Neural progenitor cell (in vitro differentiated cells): Measurements from ENCODE around the gene OSCP1. TPM values are rescaled to one million over a fixed set of nuclear protein-coding genes. Genes with fewer than 3 reads are reported as not detected.

Source experiments
- DNase-seq: peaks from one replicate; pipeline ENCODE4 v3.0.0-alpha.2; 2016; ENCODE audit warnings: low spot score
- H2AFZ ChIP-seq: fragments of 200-600 bp; sonication (generic); replicated peaks from 2 replicates; pipeline ENCODE4 v1.6.1; 2016; ENCODE audit warnings: antibody characterized with exemption
- H3F3A ChIP-seq: fragments of 200-600 bp; sonication (generic); 2 replicates; pipeline ENCODE4 v1.6.1; 2016; ENCODE audit warnings: antibody characterized with exemption, low read depth
- H3K27ac ChIP-seq: fragments of 200-600 bp; sonication (generic); 2 replicates; pipeline ENCODE4 v1.5.1; 2016; ENCODE audit warnings: mild to moderate bottlenecking
- H3K27me3 ChIP-seq: fragments of 200-600 bp; sonication (generic); 2 replicates; pipeline ENCODE4 v1.6.1; 2016; ENCODE audit warnings: mild to moderate bottlenecking, moderate library complexity
- H3K36me3 ChIP-seq: fragments of 200-600 bp; sonication (generic); 2 replicates; pipeline ENCODE4 v1.5.1; 2016
- H3K4me1 ChIP-seq: fragments of 200-600 bp; sonication (generic); 2 replicates; pipeline ENCODE4 v1.6.1; 2016; ENCODE audit warnings: mixed run types
- H3K4me2 ChIP-seq: fragments of 200-600 bp; sonication (generic); 2 replicates; pipeline ENCODE4 v1.6.1; 2016
- H3K4me3 ChIP-seq: fragments of 200-600 bp; sonication (generic); 2 replicates; pipeline ENCODE4 v1.5.1; 2016
- H3K79me2 ChIP-seq: fragments of 200-600 bp; sonication (generic); 2 replicates; pipeline ENCODE4 v1.6.1; 2016; ENCODE audit warnings: low read depth
- H3K9ac ChIP-seq: fragments of 200-600 bp; sonication (generic); 2 replicates; pipeline ENCODE4 v1.6.1; 2016
- H3K9me3 ChIP-seq: fragments of 200-600 bp; sonication (generic); 2 replicates; pipeline ENCODE4 v1.5.1; 2016; ENCODE audit warnings: low read depth
- H4K20me1 ChIP-seq: fragments of 200-600 bp; sonication (generic); 2 replicates; pipeline ENCODE4 v1.6.1; 2016; ENCODE audit warnings: low read depth
- H3K27ac Mint-ChIP-seq: 3 replicates; pipeline ENCODE4 v1.8.0; 2021; ENCODE audit warnings: mixed read lengths
- H3K27me3 Mint-ChIP-seq: 2 replicates; pipeline ENCODE4 v1.8.0; 2022; ENCODE audit warnings: low read depth, mild to moderate bottlenecking, inconsistent platforms, moderate library complexity, mixed read lengths; ENCODE audit not compliant: insufficient read depth
- H3K36me3 Mint-ChIP-seq: 3 replicates; pipeline ENCODE4 v1.8.0; 2021; ENCODE audit warnings: mixed read lengths
- H3K4me1 Mint-ChIP-seq: 3 replicates; pipeline ENCODE4 v1.8.0; 2021; ENCODE audit warnings: mixed read lengths
- H3K4me3 Mint-ChIP-seq: 3 replicates; pipeline ENCODE4 v1.8.0; 2021; ENCODE audit warnings: mild to moderate bottlenecking, moderate library complexity, mixed read lengths
- H3K9me3 Mint-ChIP-seq: 3 replicates; pipeline ENCODE4 v1.8.0; 2020; ENCODE audit warnings: mixed read lengths
- CTCF ChIP-seq: fragments of 200-600 bp; sonication (generic); IDR thresholded peaks from 2 replicates; pipeline ENCODE4 v1.5.1; 2017; ENCODE audit warnings: antibody characterized with exemption, mild to moderate bottlenecking
- EZH2 ChIP-seq: fragments of 200-600 bp; sonication (generic); IDR thresholded peaks from 2 replicates; pipeline ENCODE4 v1.6.1; 2017; ENCODE audit warnings: antibody characterized with exemption, mild to moderate bottlenecking, moderate library complexity
- EZH2phosphoT487 ChIP-seq: fragments of 200-600 bp; sonication (generic); IDR thresholded peaks from 2 replicates; pipeline ENCODE4 v1.6.1; 2017; ENCODE audit warnings: antibody characterized with exemption
- total RNA-seq: library from RNA; depleted of rRNA; stranded (reverse); fragments of >200 nt; gene quantifications from 2 replicates; pipeline ENCODE4 v1.2.3, GENCODE V29; 2015; ENCODE audit warnings: low replicate concordance

The OSCP1 gene
- total RNA-seq, 1 donor from 2014 or later, result 7.8 TPM

GRCh38 chr1:36436821-36437220 lies 13.4 kb downstream of the OSCP1 start:
- H4K20me1 ChIP-seq, result no peaks in the 10 kb centered on the region
- H3K27me3 ChIP-seq, result no peaks in the 10 kb centered on the region
- H2AFZ ChIP-seq, result no peak overlapping the region
- H3K4me2 ChIP-seq, result no peak overlapping the region
- TF ChIP-seq CTCF, result no peak
- no peak for TF ChIP-seq EZH2phosphoT487
- TF ChIP-seq EZH2, result no peak
- no peak overlapping the region for H3K27ac Mint-ChIP-seq
- peaks cover 12% of the 10 kb centered on the region for H3K36me3 Mint-ChIP-seq
- H3K4me1 Mint-ChIP-seq, result peaks cover 11% of the 10 kb centered on the region
- H3K4me1 ChIP-seq, result no peaks in the 10 kb centered on the region
- no peak overlapping the region for H3K4me3 ChIP-seq
- no peaks in the 10 kb centered on the region for H3K36me3 ChIP-seq
- H3K4me3 Mint-ChIP-seq, result no peak overlapping the region
- no peaks in the 10 kb centered on the region for H3K9me3 ChIP-seq
- no peaks in the 10 kb centered on the region for H3K9me3 Mint-ChIP-seq
- no peaks in the 10 kb centered on the region for H3K79me2 ChIP-seq
- no peaks in the 10 kb centered on the region for H3K27me3 Mint-ChIP-seq
- H3F3A ChIP-seq, result peaks cover 5% of the 10 kb centered on the region
- H3K9ac ChIP-seq, result no peak overlapping the region
- no peak overlapping the region for H3K27ac ChIP-seq
- DNase-seq, result no peak

GRCh38 chr1:36433102-36433501 lies 17.1 kb downstream of the OSCP1 start:
- no peaks in the 10 kb centered on the region for H3K9me3 Mint-ChIP-seq
- peaks cover 3% of the 10 kb centered on the region for H3K27me3 Mint-ChIP-seq
- peaks cover 19% of the 10 kb centered on the region for H3K36me3 Mint-ChIP-seq
- no peaks in the 10 kb centered on the region for H3K9me3 ChIP-seq
- no peak overlapping the region for H3K4me3 ChIP-seq
- no peak overlapping the region for H3K4me3 Mint-ChIP-seq
- no peaks in the 10 kb centered on the region for H3F3A ChIP-seq
- no peak overlapping the region for H3K27ac ChIP-seq
- H3K4me1 Mint-ChIP-seq, result no peaks in the 10 kb centered on the region
- H3K27ac Mint-ChIP-seq, result no peak overlapping the region
- no peaks in the 10 kb centered on the region for H3K79me2 ChIP-seq
- no peak overlapping the region for H3K9ac ChIP-seq
- no peaks in the 10 kb centered on the region for H3K4me1 ChIP-seq
- no peaks in the 10 kb centered on the region for H4K20me1 ChIP-seq
- H3K27me3 ChIP-seq, result no peaks in the 10 kb centered on the region
- no peaks in the 10 kb centered on the region for H3K36me3 ChIP-seq
- no peak overlapping the region for H3K4me2 ChIP-seq
- TF ChIP-seq EZH2phosphoT487 (no peak), CTCF (no peak), EZH2 (no peak)
- DNase-seq, result no peak
- H2AFZ ChIP-seq, result no peak overlapping the region

- no peaks in the 10 kb centered on the region for H3K4me1 Mint-ChIP-seq
- H3K36me3 ChIP-seq, result no peaks in the 10 kb centered on the region
- no peaks in the 10 kb centered on the region for H3K9me3 Mint-ChIP-seq
- H3F3A ChIP-seq, result no peaks in the 10 kb centered on the region
- H3K9ac ChIP-seq, result no peak overlapping the region
- H4K20me1 ChIP-seq, result no peaks in the 10 kb centered on the region
- H2AFZ ChIP-seq, result no peak overlapping the region
- no peak overlapping the region for H3K4me3 Mint-ChIP-seq
- H3K27ac ChIP-seq, result no peak overlapping the region
- no peak for DNase-seq
- H3K9me3 ChIP-seq, result no peaks in the 10 kb centered on the region
- H3K27ac Mint-ChIP-seq, result no peak overlapping the region
- no peaks in the 10 kb centered on the region for H3K79me2 ChIP-seq
- no peaks in the 10 kb centered on the region for H3K4me1 ChIP-seq
- H3K27me3 ChIP-seq, result no peaks in the 10 kb centered on the region
- peaks cover 19% of the 10 kb centered on the region for H3K36me3 Mint-ChIP-seq
- TF ChIP-seq EZH2 (no peak), EZH2phosphoT487 (no peak), CTCF (no peak)
- H3K4me3 ChIP-seq, result no peak overlapping the region
- H3K4me2 ChIP-seq, result no peak overlapping the region
- peaks cover 3% of the 10 kb centered on the region for H3K27me3 Mint-ChIP-seq
Measured at GRCh38 chr1:36432616-36433015, 17.6 kb downstream of the OSCP1 start.

- TF ChIP-seq EZH2, result no peak
- TF ChIP-seq EZH2phosphoT487, result no peak
- TF ChIP-seq CTCF, result no peak
Measured at GRCh38 chr1:36425791-36426190, 24.5 kb downstream of the OSCP1 start.

More at GRCh38 chr1:36425791-36426190, 24.5 kb downstream of the OSCP1 start:
- Mint-ChIP-seq H3K4me1 (peaks cover 3% of the 10 kb centered on the region), H3K36me3 (peaks cover 3% of the 10 kb centered on the region), H3K27me3 (peaks cover 10% of the 10 kb centered on the region), H3K27ac (no peak overlapping the region), H3K9me3 (no peaks in the 10 kb centered on the region), H3K4me3 (no peak overlapping the region)
- Histone ChIP-seq H3K36me3 (no peaks in the 10 kb centered on the region), H3K4me1 (no peaks in the 10 kb centered on the region), H3K9me3 (no peaks in the 10 kb centered on the region), H3K27me3 (no peaks in the 10 kb centered on the region), H3K9ac (no peak overlapping the region), H3K79me2 (no peaks in the 10 kb centered on the region), H3F3A (no peaks in the 10 kb centered on the region), H2AFZ (no peak overlapping the region), H3K4me3 (no peak overlapping the region), H4K20me1 (no peaks in the 10 kb centered on the region), H3K4me2 (no peak overlapping the region), H3K27ac (no peak overlapping the region)
- no peak for DNase-seq
